Pulmonary artery endothelial cell (primary cell): ENCODE measurements around the gene ARHGAP25. TPM values are rescaled to one million over a fixed set of nuclear protein-coding genes. Genes with fewer than 3 reads are reported as not detected.

Experiments
- DNase-seq: peaks from one replicate; pipeline ENCODE4 v3.0.0-alpha.2; 2011; ENCODE audit warnings: low read depth, low spot score
- total RNA-seq: library from RNA; depleted of rRNA; stranded (reverse); fragments of >200 nt; gene quantifications from 2 replicates; pipeline ENCODE4 v1.2.3, GENCODE V29; 2014

ARHGAP25 gene
- total RNA-seq, 1 donor from 2014 or later, result 1.5 TPM

GRCh38 chr2:68717305-68717661 is 17.3 kb upstream of the ARHGAP25 start:
- no peak for DNase-seq

- no peak for DNase-seq
These were observed 14.7 kb upstream of the ARHGAP25 start for GRCh38 chr2:68719912-68720311.

GRCh38 chr2:68720665-68721064 is 13.9 kb upstream of the ARHGAP25 start:
- DNase-seq, result no peak

GRCh38 chr2:68721482-68722101 is 13.0 kb upstream of the ARHGAP25 start:
- no peak for DNase-seq

- DNase-seq, result no peak
These were observed 11.9 kb upstream of the ARHGAP25 start for GRCh38 chr2:68722712-68723111.

- no peak for DNase-seq
These were observed 11.4 kb upstream of the ARHGAP25 start for GRCh38 chr2:68723181-68723580.

- DNase-seq, result no peak
These were observed 8.5 kb upstream of the ARHGAP25 start for GRCh38 chr2:68726100-68726499.

GRCh38 chr2:68726608-68727367 is 7.8 kb upstream of the ARHGAP25 start:
- DNase-seq, result no peak

- no peak for DNase-seq
These were observed 6.8 kb upstream of the ARHGAP25 start for GRCh38 chr2:68727683-68728375.

- DNase-seq, result no peak
These were observed 3.8 kb upstream of the ARHGAP25 start for GRCh38 chr2:68730828-68731227.

GRCh38 chr2:68732036-68732932 is 2.3 kb upstream of the ARHGAP25 start:
- DNase-seq, result no peak

- DNase-seq, result no peak
These were observed 1.2 kb upstream of the ARHGAP25 start for GRCh38 chr2:68733365-68733764.

- DNase-seq, result no peak
These were observed 435 bp upstream of the ARHGAP25 start for GRCh38 chr2:68734176-68734575.

GRCh38 chr2:68736086-68736485 is 1.5 kb downstream of the ARHGAP25 start:
- DNase-seq, result no peak

- DNase-seq, result no peak
These were observed 3.1 kb downstream of the ARHGAP25 start for GRCh38 chr2:68737711-68738110.

GRCh38 chr2:68738906-68739594 is 4.4 kb downstream of the ARHGAP25 start:
- no peak for DNase-seq

GRCh38 chr2:68739595-68740399 is 5.2 kb downstream of the ARHGAP25 start:
- no peak for DNase-seq

- no peak for DNase-seq
These were observed 5.8 kb downstream of the ARHGAP25 start for GRCh38 chr2:68740400-68740914.

- no peak for DNase-seq
These were observed 6.6 kb downstream of the ARHGAP25 start for GRCh38 chr2:68741238-68741637.

GRCh38 chr2:68741805-68742306 is 7.2 kb downstream of the ARHGAP25 start:
- DNase-seq, result no peak
